Nephron progenitor cell (in vitro differentiated cells): ENCODE data around the gene DIPK1B.
A peak's percentile ranks its signal among the peaks of the same experiment; 100 is the strongest.

Experiments
- DNase-seq: peaks from one replicate; pipeline ENCODE4 v3.0.0; 2021
- H3K27ac Mint-ChIP-seq: 2 replicates; pipeline ENCODE4 v1.8.0; 2021; ENCODE audit warnings: mild to moderate bottlenecking, moderate library complexity, mixed read lengths
- H3K27me3 Mint-ChIP-seq: 2 replicates; pipeline ENCODE4 v1.8.0; 2021; ENCODE audit warnings: mild to moderate bottlenecking, low read depth, mixed read lengths; ENCODE audit not compliant: poor library complexity
- H3K36me3 Mint-ChIP-seq: 2 replicates; pipeline ENCODE4 v1.8.0; 2021; ENCODE audit warnings: low read depth, mixed read lengths
- H3K4me1 Mint-ChIP-seq: 2 replicates; pipeline ENCODE4 v1.8.0; 2021; ENCODE audit warnings: mixed read lengths
- H3K4me3 Mint-ChIP-seq: 2 replicates; pipeline ENCODE4 v1.8.0; 2021; ENCODE audit warnings: mild to moderate bottlenecking, moderate library complexity, mixed read lengths
- H3K9me3 Mint-ChIP-seq: 2 replicates; pipeline ENCODE4 v1.8.0; 2021; ENCODE audit warnings: mild to moderate bottlenecking, moderate library complexity, mixed read lengths
- TF ChIP-seq, protein P1 (sequence below): fragments of 200-600 bp; sonication (generic); IDR thresholded peaks from 2 replicates; pipeline ENCODE4 v1.5.0; 2021; ENCODE audit warnings: antibody characterized with exemption

DIPK1B gene

GRCh38 chr9:136685216-136685615 lies 27.2 kb upstream of the DIPK1B start:
- no peaks in the 10 kb centered on the region for H3K9me3 Mint-ChIP-seq
- H3K36me3 Mint-ChIP-seq: no peaks in the 10 kb centered on the region
- H3K27me3 Mint-ChIP-seq: peaks cover 48% of the 10 kb centered on the region
- peak; percentile 3 for DNase-seq
- H3K27ac Mint-ChIP-seq: no peak overlapping the region
- no peak overlapping the region for H3K4me3 Mint-ChIP-seq
- peaks cover 12% of the 10 kb centered on the region for H3K4me1 Mint-ChIP-seq
- TF ChIP-seq, protein P1, sequence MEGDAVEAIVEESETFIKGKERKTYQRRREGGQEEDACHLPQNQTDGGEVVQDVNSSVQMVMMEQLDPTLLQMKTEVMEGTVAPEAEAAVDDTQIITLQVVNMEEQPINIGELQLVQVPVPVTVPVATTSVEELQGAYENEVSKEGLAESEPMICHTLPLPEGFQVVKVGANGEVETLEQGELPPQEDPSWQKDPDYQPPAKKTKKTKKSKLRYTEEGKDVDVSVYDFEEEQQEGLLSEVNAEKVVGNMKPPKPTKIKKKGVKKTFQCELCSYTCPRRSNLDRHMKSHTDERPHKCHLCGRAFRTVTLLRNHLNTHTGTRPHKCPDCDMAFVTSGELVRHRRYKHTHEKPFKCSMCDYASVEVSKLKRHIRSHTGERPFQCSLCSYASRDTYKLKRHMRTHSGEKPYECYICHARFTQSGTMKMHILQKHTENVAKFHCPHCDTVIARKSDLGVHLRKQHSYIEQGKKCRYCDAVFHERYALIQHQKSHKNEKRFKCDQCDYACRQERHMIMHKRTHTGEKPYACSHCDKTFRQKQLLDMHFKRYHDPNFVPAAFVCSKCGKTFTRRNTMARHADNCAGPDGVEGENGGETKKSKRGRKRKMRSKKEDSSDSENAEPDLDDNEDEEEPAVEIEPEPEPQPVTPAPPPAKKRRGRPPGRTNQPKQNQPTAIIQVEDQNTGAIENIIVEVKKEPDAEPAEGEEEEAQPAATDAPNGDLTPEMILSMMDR: no peak

DNA sequence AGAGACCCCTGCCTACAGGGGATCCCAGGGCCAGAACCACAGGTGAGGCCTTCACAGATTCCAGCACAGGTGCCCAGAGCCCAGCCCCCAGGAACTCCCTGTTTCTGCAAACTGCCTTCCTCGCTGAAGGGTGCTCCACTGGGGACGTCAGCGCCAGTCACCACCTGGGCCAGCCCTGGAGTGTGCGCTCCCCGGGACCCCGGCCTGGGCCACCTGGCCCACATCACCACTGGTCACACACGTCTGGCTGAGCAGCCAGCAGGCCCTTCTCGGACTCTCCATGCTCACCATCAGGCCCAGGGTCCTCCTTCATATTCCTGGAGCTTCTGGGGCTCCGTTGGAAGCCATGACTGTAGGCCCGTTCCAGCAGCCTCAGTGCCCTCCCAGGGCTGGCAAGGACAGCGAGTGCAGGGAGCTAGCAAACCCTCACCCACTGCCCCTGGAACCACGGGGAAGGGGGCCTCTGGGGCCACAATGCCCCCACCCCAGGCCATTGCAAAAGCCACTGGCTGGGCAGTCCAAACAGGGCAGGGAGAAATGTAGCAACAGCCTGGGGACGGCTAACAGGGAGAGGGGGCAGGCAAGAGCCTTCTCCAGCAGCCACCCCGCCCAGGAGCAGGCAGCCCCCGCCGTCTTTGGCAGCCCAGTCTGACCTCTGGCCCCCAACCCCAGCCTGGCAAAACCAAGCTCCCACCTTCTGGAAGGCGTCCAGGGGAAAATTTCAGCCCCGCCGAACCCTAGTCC lies 26.4 kb upstream of the DIPK1B start:
- Mint-ChIP-seq H3K27ac (no peak overlapping the region), H3K36me3 (no peaks in the 10 kb centered on the region), H3K4me3 (peak overlapping the region; percentile 82), H3K27me3 (peaks cover 51% of the 10 kb centered on the region), H3K9me3 (no peaks in the 10 kb centered on the region), H3K4me1 (peaks cover 14% of the 10 kb centered on the region)
- peak; percentile 29 for DNase-seq
- TF ChIP-seq, protein P1: no peak

- Mint-ChIP-seq H3K4me3 (peak overlapping the region; percentile 82), H3K27me3 (peaks cover 51% of the 10 kb centered on the region), H3K27ac (no peak overlapping the region), H3K4me1 (peaks cover 18% of the 10 kb centered on the region), H3K36me3 (no peaks in the 10 kb centered on the region), H3K9me3 (no peaks in the 10 kb centered on the region)
- DNase-seq: no peak
- TF ChIP-seq, protein P1: no peak
Observed at GRCh38 chr9:136686534-136686793, 25.9 kb upstream of the DIPK1B start.

- Mint-ChIP-seq H3K9me3 (no peaks in the 10 kb centered on the region), H3K4me3 (peak within 1 kb of the TSS; percentile 82), H3K36me3 (no peaks in the 10 kb centered on the region), H3K27ac (no peak within 1 kb of the TSS), H3K27me3 (peaks cover 51% of the 10 kb centered on the region), H3K4me1 (peaks cover 18% of the 10 kb centered on the region)
- TF ChIP-seq, protein P1: no peak
- DNase-seq: peak; percentile 81
Observed at GRCh38 chr9:136686794-136687711, 25.3 kb upstream of the DIPK1B start, which contains the start of gene AGPAT2. Gene AGPAT2, minus strand, starts transcription at chr9:136687457. Its CDS starts 100 bp downstream, at chr9:136687357.

GRCh38 chr9:136687721-136688223 lies 24.6 kb upstream of the DIPK1B start:
- H3K4me3 Mint-ChIP-seq: no peak overlapping the region
- peaks cover 51% of the 10 kb centered on the region for H3K27me3 Mint-ChIP-seq
- no peak for DNase-seq
- TF ChIP-seq, protein P1: no peak
- H3K36me3 Mint-ChIP-seq: no peaks in the 10 kb centered on the region
- H3K4me1 Mint-ChIP-seq: peaks cover 19% of the 10 kb centered on the region
- no peak overlapping the region for H3K27ac Mint-ChIP-seq
- H3K9me3 Mint-ChIP-seq: no peaks in the 10 kb centered on the region
